Right forelimb (tissue), 1 donor: Measurements from ENCODE around the gene SSBP2.

Experiments used
- DNase-seq: peaks from one replicate; pipeline ENCODE4 v3.0.0-alpha.2; 2018

The SSBP2 gene

GRCh38 chr5:81575924-81576323 lies 175.0 kb downstream of the SSBP2 start:
- DNase-seq, result no peak

- no peak for DNase-seq
These were observed 178.7 kb downstream of the SSBP2 start for GRCh38 chr5:81572201-81572600.

GRCh38 chr5:81558188-81558587 lies 192.7 kb downstream of the SSBP2 start:
- no peak for DNase-seq

DNA sequence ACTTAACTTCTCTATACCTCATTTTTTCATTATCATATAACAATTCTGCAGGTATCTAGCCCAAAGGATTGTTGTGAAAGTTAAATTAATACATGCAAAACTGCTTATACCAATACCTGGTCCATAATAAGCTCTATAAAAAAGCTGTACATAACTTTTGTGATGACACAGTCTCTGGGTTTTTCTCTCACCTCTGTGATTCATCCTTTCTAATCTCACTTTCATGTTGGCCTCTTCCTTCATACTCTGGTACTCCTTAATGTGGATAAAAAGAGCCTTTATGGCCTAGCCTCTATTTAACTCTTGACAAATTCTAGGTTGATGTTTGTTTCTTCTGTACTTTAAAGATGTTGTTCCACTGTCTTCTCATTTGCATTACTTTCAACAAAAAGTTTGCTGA lies 194.1 kb downstream of the SSBP2 start:
- no peak for DNase-seq

DNA sequence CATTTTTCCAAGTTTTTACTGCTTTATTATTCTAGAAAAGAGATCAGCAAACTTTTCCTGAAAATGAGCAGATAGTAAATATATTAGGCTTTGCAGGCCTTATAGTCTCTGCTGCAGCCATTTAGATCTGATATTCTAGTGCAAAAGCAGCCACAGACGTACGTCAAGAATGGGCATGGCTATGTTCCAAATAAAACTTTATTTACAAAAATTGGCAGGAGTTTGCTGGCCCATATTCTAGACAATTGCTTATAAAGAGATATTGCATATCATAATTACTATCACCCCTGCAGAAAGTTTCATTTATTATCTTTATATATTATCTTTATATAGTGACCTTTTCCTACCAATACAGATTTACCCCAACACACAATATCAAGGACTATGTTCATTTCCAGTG lies 195.0 kb downstream of the SSBP2 start:
- no peak for DNase-seq

- no peak for DNase-seq
These were observed 196.2 kb downstream of the SSBP2 start for GRCh38 chr5:81554647-81555046.

GRCh38 chr5:81553567-81554212 lies 197.2 kb downstream of the SSBP2 start:
- DNase-seq, result no peak

DNA sequence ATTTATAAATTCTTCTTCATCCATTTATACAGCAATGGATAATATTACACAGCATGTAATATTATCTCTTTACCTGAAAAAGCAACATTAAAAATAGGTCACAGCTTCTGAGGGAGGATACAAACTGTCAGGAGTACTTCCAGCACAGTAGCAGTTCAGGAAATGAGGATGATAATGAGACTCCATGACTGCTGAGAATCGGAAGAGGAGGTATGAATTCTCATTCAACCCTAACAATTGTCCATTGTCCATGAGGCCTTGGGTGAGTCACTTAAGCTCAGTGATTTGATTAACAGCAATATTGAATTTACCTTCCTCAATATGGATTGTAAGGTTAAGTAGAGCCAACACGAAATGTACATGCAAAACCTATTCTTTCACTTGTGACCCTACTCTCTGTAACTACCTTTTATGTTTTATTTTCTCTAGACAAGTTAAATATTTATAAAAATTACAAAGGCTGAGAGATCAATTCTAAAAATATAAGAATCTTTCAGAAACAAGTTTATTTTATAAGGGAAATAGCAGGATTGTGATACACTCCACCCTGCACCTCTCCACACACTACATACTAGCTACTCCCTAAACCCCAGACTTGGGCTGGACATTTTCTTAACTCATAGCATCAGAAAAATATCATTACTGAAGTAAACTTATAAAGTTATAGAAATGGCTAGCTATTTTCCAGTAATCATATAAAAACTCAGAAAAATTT lies 197.9 kb downstream of the SSBP2 start:
- no peak for DNase-seq

GRCh38 chr5:81549123-81549522 lies 201.8 kb downstream of the SSBP2 start:
- no peak for DNase-seq

DNA sequence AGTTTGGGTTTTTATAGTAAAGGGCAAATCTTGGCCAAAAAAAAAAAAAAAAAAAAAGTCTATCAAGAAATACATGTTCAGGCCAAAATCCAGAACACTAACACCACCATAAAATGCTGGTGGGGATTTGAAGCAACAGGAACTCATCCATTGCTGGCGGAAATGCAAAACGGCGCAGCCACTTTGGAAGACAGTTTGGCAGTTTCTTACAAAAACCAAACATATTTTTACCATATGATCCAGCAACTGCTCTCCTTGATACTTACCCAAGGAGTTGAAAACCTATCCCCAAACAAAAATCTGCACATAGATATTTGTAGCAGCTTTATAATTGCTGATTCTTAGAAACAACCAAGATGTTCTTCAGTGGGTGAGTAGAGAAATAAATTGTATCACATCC lies 203.9 kb downstream of the SSBP2 start:
- DNase-seq, result no peak

GRCh38 chr5:81545911-81546310 lies 205.0 kb downstream of the SSBP2 start:
- DNase-seq, result no peak

GRCh38 chr5:81544351-81545018 lies 206.4 kb downstream of the SSBP2 start:
- no peak for DNase-seq

- DNase-seq, result no peak
These were observed 208.7 kb downstream of the SSBP2 start for GRCh38 chr5:81542242-81542641.

- DNase-seq, result no peak
These were observed 212.9 kb downstream of the SSBP2 start for GRCh38 chr5:81537905-81538547.

DNA sequence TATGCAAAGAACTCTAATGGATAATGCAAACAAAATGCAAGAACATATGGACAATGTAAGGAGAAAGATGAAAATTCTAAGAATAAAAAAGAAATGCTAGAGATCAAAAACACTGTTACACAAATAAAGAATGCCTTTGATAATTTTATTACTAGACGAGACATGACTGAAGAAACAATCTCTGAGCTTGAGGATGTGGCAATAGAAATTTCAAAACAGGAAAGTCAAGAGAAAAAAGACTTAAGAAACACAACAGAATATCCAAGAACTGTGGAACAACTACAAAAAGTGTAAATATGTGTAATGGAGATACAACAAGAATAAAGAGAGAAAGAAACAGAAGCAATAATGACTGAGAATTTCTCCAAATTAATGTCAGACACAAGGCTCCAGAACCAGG lies 216.5 kb downstream of the SSBP2 start:
- DNase-seq, result no peak

DNA sequence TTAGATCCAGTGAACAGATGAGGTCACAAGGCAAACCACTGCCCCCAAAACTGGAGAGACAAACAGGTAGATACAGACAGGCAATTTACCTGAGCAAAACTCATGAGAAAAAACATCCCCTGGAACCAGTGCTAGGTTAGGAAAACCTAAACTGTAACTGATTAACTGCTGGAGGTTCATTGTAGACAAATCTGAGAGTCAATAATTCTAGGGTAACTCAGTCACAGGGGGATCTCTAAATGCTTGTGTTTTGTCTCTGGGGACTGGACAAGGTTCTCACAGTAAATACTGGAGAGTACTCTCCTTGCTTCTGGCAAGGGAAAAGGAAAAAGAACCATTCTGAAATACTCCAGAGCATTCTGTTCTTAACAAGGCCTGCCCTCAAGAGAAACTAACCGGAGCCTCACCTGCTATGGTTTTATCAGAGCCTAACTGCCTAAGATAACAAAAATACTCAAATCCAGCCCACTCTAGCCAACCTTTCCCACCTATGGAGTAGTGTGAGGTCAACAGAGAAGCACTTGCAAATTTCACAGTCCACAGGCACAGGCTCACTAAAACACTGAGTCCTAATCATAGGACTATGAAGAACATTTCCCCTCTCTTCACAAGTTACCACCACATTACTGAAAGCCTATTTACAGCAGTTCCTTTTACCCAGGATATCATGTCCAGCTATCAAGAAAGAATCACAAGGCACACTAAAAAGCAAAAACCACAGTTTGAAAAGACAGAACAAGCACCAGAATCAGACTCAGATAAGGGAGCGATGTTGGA lies 217.1 kb downstream of the SSBP2 start:
- DNase-seq, result no peak

DNA sequence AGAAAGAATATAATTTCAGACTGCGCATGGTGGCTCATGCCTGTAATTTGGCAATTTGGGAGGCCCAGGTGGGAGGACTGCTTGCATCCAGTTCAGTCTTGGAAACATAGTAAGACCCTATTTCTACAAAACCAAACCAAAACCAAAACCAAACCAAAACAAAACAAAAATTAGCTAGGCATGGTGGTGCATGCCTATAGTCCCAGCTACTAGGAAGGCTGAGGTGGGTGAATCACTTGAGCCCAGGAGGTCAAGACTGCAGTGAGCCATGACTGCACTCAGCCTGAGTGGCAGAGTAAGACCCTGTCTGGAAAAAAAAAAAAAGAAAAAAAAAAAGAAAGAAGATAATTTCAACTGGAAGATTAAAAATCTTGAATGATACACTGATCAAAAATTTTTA lies 220.0 kb downstream of the SSBP2 start:
- DNase-seq, result no peak

DNA sequence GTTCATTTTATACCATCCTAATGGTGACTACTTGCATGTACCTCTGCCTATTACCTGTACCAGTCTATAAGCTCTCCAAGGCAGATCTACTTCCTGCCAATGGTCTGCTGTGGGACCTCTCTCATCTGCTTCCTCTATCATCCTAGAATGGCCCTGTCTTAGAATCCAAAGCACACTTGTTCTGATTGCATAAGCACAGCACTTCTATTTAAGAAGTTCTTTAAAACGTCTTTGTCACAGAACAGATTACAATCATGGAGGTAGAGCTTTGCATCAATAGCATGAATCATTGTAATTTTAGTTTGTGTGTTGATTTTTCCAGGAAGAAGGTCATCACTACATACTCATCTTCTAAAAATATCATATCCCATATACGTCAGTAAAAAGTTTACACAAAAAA lies 225.2 kb downstream of the SSBP2 start:
- DNase-seq, result no peak

DNA sequence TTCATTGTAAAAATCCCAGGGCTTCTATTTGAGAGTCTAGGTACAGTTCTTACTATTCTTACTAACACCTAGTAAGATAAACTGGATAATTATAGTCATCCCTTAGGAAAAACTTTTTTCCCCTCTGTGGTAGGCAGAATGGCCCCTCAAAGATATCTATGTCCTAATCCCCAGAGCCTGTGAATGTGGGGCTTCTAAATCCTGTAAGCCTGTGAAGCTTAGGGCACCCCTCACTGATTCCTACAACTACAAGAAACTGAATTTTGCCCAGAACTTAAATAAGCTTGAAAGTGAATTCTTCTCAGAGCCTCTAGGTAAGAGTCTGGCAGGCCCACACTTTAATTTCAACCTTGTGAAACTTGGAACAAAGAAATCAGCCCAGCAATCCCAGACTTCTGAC lies 226.9 kb downstream of the SSBP2 start:
- DNase-seq, result no peak

GRCh38 chr5:81522571-81522970 lies 228.3 kb downstream of the SSBP2 start:
- DNase-seq, result no peak

GRCh38 chr5:81520769-81521168 lies 230.1 kb downstream of the SSBP2 start:
- no peak for DNase-seq

- no peak for DNase-seq
These were observed 231.5 kb downstream of the SSBP2 start for GRCh38 chr5:81519217-81519905.
